Ectodermal cell (in vitro differentiated cells): Measurements from ENCODE around the gene CHIT1.

Source experiments
- H3K27ac ChIP-seq: 2 replicates; pipeline ENCODE4 v1.7.0; 2013; ENCODE audit warnings: mild to moderate bottlenecking, low read depth, low read length; ENCODE audit not compliant: insufficient read depth, poor library complexity, severe bottlenecking
- H3K27me3 ChIP-seq: 2 replicates; pipeline ENCODE4 v1.7.0; 2013; ENCODE audit warnings: mild to moderate bottlenecking, low read length; ENCODE audit not compliant: insufficient read depth, control insufficient read depth, poor library complexity, severe bottlenecking
- H3K36me3 ChIP-seq: one replicate; pipeline ENCODE4 v1.7.0; 2013; ENCODE audit warnings: low read length; ENCODE audit not compliant: control insufficient read depth, insufficient read depth
- H3K4me1 ChIP-seq: one replicate; pipeline ENCODE4 v1.7.0; 2013; ENCODE audit warnings: low read length; ENCODE audit not compliant: control insufficient read depth, insufficient read depth
- H3K4me3 ChIP-seq: 2 replicates; pipeline ENCODE4 v1.7.0; 2013; ENCODE audit warnings: low read depth, low read length, control low read depth; ENCODE audit not compliant: insufficient read depth
- H3K9me3 ChIP-seq: 2 replicates; pipeline ENCODE4 v1.7.0; 2013; ENCODE audit warnings: mild to moderate bottlenecking, low read length, moderate library complexity; ENCODE audit not compliant: control insufficient read depth
- WGBS, 2 experiments: methylation state at CpG; one replicate each; pipeline ENCODE4 v1.1.7; 2013; ENCODE audit warnings: missing lambda C conversion rate in 2 of 2; 5-methylcytosine and 5-hydroxymethylcytosine counted together

The CHIT1 gene

DNA sequence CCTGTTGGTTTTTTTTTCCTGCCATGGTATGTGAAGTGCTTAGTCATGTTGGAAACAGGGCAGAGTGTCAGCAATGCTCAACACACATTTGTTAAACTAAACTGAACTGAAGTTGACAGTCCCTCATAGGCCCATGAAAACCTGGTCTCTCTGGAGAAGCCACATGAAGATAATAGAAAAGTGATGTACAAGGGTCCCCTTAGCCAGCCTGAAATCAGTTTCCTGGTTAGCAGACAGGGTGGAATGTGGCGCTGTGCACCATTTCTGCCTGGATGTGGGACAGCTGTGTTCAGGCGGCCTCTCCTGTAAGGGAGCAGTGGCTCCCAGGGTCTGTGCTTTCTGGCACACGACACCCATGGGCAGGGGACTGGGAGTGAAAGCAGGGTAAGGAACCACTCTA is 33.1 kb downstream of the CHIT1 start:
- Histone ChIP-seq H3K27ac (no peak overlapping the region), H3K4me3 (no peak overlapping the region)
- WGBS, 2 experiments = 92 to 94% methylated on average over 3 of the region's 3 CpGs

GRCh38 chr1:203190949-203191348 is 38.5 kb downstream of the CHIT1 start:
- no peak overlapping the region for H3K4me3 ChIP-seq
- H3K36me3 ChIP-seq = no peaks in the 10 kb centered on the region
- H3K27me3 ChIP-seq = no peaks in the 10 kb centered on the region
- H3K27ac ChIP-seq = no peak overlapping the region
- WGBS, 2 experiments = 97 to 98% methylated on average over 2 of the region's 2 CpGs
- peaks cover 17% of the 10 kb centered on the region for H3K4me1 ChIP-seq
- H3K9me3 ChIP-seq = peaks cover 2% of the 10 kb centered on the region

More for the DNA sequence above, 33.1 kb downstream of the CHIT1 start:
- Histone ChIP-seq H3K4me1 (no peaks in the 10 kb centered on the region), H3K9me3 (no peaks in the 10 kb centered on the region), H3K27me3 (no peaks in the 10 kb centered on the region), H3K36me3 (no peaks in the 10 kb centered on the region)

DNA sequence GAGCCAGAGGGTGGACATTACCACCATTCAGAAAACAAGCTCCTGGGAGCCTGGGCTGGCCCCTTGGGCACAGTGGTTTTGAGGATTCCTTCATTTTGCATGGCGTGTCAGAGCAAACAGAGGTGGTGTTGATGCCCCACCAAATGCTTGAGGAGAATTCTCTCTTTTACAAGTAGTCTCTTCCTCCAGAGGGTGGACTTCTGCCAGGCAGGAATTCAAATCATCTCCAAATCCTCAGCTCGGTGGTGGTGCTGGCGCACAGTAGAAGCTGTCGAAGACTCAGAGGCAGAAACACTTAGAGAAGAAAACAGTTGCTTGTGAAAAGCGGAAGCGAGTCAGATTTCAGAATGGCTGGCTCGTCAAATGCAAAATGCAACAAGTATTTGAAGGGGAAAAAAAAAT is 39.5 kb downstream of the CHIT1 start:
- Histone ChIP-seq H3K4me1 (peaks cover 27% of the 10 kb centered on the region), H3K9me3 (peaks cover 2% of the 10 kb centered on the region), H3K36me3 (no peaks in the 10 kb centered on the region), H3K27ac (no peak overlapping the region), H3K27me3 (no peaks in the 10 kb centered on the region), H3K4me3 (no peak overlapping the region)
- WGBS, 2 experiments = 76 to 79% methylated on average over 7 of the region's 7 CpGs

GRCh38 chr1:203188686-203189232 is 40.7 kb downstream of the CHIT1 start:
- no peaks in the 10 kb centered on the region for H3K36me3 ChIP-seq
- peaks cover 29% of the 10 kb centered on the region for H3K4me1 ChIP-seq
- H3K27ac ChIP-seq = no peak overlapping the region
- WGBS, 2 experiments = 95 to 96% methylated on average over 3 to 4 of the region's 4 CpGs
- no peak overlapping the region for H3K4me3 ChIP-seq
- peaks cover 2% of the 10 kb centered on the region for H3K9me3 ChIP-seq
- H3K27me3 ChIP-seq = no peaks in the 10 kb centered on the region

- H3K36me3 ChIP-seq = no peaks in the 10 kb centered on the region
- H3K4me3 ChIP-seq = no peak overlapping the region
- 72 to 86% methylated on average over 3 of the region's 3 CpGs for WGBS, 2 experiments
- H3K4me1 ChIP-seq = peaks cover 29% of the 10 kb centered on the region
- peaks cover 2% of the 10 kb centered on the region for H3K9me3 ChIP-seq
- no peak overlapping the region for H3K27ac ChIP-seq
- H3K27me3 ChIP-seq = no peaks in the 10 kb centered on the region
Measured at GRCh38 chr1:203187689-203188264, 41.7 kb downstream of the CHIT1 start.

GRCh38 chr1:203187304-203187685 is 42.2 kb downstream of the CHIT1 start:
- H3K9me3 ChIP-seq = peaks cover 2% of the 10 kb centered on the region
- 39 to 44% methylated on average over 7 of the region's 7 CpGs for WGBS, 2 experiments
- no peak overlapping the region for H3K27ac ChIP-seq
- H3K4me1 ChIP-seq = peaks cover 29% of the 10 kb centered on the region
- H3K27me3 ChIP-seq = no peaks in the 10 kb centered on the region
- no peaks in the 10 kb centered on the region for H3K36me3 ChIP-seq
- H3K4me3 ChIP-seq = no peak overlapping the region

DNA sequence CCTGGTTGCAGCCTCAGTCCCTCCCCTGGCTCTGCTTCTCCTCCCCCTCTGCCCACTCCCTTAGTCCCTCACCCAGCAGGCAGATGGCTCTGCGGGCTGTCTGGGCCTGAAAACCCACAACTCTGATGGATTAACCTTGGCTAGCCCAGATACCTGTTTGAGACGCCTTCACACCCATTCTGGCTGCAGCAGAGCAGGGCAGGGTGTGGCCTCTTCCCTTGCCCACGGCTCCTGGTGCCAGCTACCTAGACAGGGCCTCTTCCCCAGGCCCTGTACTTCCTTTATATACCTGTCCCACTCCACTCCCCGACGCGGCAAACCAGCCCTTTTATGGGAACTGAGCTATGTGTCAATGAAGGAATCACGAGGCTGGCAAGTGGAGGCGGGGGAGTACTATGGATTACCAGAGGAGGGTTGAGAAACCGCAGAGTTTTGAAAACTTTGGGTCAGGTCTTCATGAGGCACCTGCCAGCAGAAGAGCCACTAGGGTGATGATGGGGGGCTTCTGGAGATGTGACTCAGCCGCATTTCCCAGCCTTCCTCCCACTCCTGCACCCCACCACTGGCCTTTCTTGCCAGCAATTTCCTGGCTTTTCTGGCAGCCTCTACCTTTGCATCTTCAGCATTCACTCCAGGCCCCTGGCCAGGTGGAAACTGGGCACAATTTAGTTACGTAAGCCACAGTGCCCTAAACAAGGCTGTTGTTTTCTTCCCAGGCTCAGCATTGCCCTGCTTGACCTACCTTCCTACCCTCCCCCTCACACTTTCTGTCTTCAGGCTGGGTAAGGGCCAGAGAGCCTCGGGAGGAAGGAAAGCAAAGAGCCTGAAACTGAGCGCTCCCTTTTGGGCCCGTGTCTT is 42.8 kb downstream of the CHIT1 start, which contains the start of gene CHI3L1:
Gene CHI3L1 (minus strand): TSS at position 259 of the 858 bp plus-strand sequence. CDS start 81 bp downstream, at position 178.
- no peaks in the 10 kb centered on the region for H3K36me3 ChIP-seq
- no peak within 1 kb of the TSS for H3K4me3 ChIP-seq
- H3K27me3 ChIP-seq = no peaks in the 10 kb centered on the region
- peaks cover 2% of the 10 kb centered on the region for H3K9me3 ChIP-seq
- no peak within 1 kb of the TSS for H3K27ac ChIP-seq
- H3K4me1 ChIP-seq = peaks cover 34% of the 10 kb centered on the region
- WGBS, 2 experiments = 37 to 46% methylated on average over 11 to 13 of the region's 14 CpGs

- 73 to 78% methylated on average over 5 of the region's 5 CpGs for WGBS, 2 experiments
Measured at GRCh38 chr1:203186091-203186445, 43.4 kb downstream of the CHIT1 start.

DNA sequence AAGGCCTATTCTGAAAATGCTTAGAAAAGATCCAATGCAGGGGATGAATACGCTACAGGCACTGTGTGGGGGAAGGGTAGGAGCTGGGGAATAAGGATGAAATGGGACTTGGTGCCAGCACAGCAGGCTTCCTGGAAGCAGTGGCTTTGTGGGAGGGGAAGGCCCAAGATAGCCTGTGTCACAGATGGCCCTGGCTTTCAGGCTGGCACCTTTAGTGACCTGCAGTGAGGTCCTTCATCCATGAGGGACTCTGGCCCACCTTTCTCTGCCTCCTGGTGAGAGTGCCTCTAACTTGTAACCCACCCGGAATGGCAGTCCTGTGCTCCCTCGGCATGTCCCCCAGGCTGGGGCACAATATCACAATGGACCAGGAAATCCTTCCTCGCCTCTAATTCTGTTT is 43.9 kb downstream of the CHIT1 start:
- no peak overlapping the region for H3K27ac ChIP-seq
- no peaks in the 10 kb centered on the region for H3K27me3 ChIP-seq
- peaks cover 2% of the 10 kb centered on the region for H3K9me3 ChIP-seq
- H3K4me3 ChIP-seq = no peak overlapping the region
- H3K4me1 ChIP-seq = peaks cover 35% of the 10 kb centered on the region
- 60 to 73% methylated on average over 4 of the region's 4 CpGs for WGBS, 2 experiments
- no peaks in the 10 kb centered on the region for H3K36me3 ChIP-seq

More at GRCh38 chr1:203186091-203186445, 43.4 kb downstream of the CHIT1 start:
- Histone ChIP-seq H3K36me3 (no peaks in the 10 kb centered on the region), H3K4me3 (no peak overlapping the region), H3K4me1 (peaks cover 35% of the 10 kb centered on the region), H3K9me3 (peaks cover 2% of the 10 kb centered on the region), H3K27me3 (no peaks in the 10 kb centered on the region), H3K27ac (no peak overlapping the region)

- Histone ChIP-seq H3K27ac (no peak overlapping the region), H3K36me3 (no peaks in the 10 kb centered on the region), H3K4me3 (no peak overlapping the region), H3K4me1 (peaks cover 35% of the 10 kb centered on the region), H3K9me3 (peaks cover 2% of the 10 kb centered on the region), H3K27me3 (no peaks in the 10 kb centered on the region)
- WGBS, 2 experiments = 92 to 96% methylated on average over 10 of the region's 10 CpGs
Measured at GRCh38 chr1:203185061-203185461, 44.4 kb downstream of the CHIT1 start.
